ENCODE data around the gene SNAPC2.
A peak's percentile ranks its signal among the peaks of the same experiment; 100 is the strongest.

The SNAPC2 gene

DNA sequence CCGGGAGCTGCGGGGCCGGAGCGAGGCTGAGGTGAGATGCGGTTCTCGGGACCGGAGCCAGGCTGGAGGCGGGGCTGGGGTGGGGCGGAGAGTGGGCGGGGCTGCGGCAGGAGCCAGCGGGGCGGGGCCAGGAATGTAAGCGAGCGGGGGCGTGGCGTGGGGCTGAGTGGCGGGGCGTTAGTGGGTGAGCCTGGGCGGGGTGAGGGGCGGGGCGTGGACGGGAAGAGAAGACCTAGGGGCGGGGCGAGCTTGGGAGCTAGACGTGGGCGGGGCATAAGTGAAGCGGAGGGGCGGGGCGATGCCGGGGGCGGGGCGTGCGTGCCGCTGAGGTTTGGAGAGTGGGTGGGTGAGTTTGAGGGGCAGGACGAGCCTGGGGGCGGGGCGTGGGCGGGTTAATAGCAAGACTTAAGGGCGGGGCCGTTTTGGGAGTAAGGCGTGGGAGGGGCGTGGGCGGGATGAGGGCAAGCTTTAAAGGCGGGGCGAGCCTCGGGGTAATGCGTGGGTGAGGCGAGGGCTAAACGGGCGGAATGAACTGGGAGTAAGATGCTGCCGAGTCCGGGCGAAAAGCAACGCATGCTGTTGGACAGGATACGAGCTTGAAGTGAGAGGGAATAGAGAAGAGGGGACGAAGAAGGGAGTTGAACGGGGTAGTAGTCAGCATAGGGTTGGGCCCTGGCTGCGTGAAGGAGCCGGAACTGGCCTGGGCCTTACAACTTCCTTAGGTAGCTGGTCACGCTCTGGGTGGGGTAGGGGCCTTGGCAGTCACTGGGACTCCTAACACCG, 572 bp downstream of the SNAPC2 start:
- peak overlapping the region; percentile 79 for H3K4me3 Mint-ChIP-seq
- H3K4me1 Mint-ChIP-seq: peaks cover 30% of the 10 kb centered on the region
- no peaks in the 10 kb centered on the region for H3K36me3 Mint-ChIP-seq (ENCODE audit: low read depth)
- peaks cover 24% of the 10 kb centered on the region for H3K27me3 Mint-ChIP-seq
- ATAC-seq (peak; percentile 33), DNase-seq (peak; percentile 99)
- no peaks in the 10 kb centered on the region for H3K9me3 Mint-ChIP-seq
- H3K27ac Mint-ChIP-seq: peak overlapping the region; percentile 87

DNA sequence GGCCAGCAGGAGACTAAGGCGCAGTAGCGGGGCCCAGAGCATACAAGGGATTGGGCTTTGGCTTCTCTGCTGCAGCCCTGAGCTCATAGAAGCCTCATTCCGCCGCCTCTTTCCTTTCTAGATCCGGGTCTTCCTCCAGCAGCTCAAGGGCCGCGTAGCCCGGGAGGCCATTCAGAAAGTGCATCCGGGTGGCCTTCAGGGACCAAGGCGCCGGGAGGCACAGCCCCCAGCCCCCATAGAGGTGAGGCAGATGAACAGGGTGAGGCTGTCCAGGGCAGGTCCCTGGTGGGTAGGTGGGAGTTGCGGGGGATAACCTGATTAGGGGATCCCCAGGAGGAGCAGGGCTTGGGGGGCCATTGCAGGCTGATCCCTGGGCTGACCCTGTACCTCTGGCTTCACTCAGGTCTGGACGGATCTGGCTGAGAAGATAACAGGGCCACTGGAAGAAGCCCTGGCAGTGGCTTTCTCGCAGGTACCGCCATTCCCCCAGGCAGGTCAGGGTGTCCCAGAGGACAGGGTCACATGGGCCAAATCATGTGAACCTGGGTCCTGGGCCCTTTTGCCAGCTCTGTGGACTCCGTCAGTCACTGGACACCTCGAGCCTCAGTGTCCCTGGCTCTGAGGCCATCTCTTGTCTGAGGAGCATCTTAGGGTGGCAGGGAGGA, 1.3 kb downstream of the SNAPC2 start:
- Mint-ChIP-seq H3K4me1 (peaks cover 29% of the 10 kb centered on the region), H3K36me3 (ENCODE audit: low read depth) (no peaks in the 10 kb centered on the region), H3K9me3 (no peaks in the 10 kb centered on the region), H3K27me3 (peaks cover 23% of the 10 kb centered on the region), H3K4me3 (peak overlapping the region; percentile 79), H3K27ac (no peak overlapping the region)
- DNase-seq: no peak
- no peak for ATAC-seq

DNA sequence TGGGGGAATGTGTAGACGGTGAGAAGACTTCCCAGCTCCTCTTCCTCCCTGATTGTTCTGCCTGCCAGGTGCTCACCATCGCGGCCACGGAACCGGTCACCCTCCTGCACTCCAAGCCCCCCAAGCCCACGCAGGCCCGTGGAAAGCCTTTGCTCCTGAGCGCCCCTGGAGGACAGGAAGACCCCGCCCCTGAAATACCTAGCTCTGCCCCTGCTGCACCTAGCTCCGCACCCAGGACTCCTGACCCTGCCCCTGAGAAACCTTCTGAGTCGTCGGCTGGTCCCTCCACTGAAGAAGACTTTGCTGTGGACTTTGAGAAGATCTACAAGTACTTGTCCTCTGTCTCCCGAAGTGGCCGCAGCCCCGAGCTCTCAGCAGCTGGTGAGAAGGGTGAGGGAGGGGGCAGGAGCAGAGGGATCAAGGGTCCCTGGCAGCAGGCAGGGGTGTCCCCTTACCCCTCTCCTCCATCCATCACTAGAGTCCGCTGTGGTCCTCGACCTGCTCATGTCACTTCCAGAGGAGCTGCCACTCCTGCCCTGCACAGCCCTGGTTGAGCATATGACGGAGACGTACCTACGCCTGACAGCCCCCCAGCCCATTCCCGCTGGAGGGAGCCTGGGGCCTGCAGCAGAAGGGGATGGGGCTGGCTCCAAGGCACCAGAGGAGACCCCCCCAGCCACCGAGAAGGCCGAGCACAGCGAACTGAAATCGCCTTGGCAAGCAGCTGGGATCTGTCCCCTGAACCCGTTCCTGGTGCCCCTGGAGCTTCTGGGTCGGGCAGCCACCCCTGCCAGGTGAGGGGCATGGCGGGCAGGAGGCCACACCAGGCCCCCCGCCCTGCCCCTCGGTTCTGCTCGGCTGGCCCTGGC, 2.1 kb downstream of the SNAPC2 start:
- H3K27me3 Mint-ChIP-seq: peaks cover 20% of the 10 kb centered on the region
- no peak for DNase-seq
- H3K27ac Mint-ChIP-seq: no peak overlapping the region
- no peaks in the 10 kb centered on the region for H3K36me3 Mint-ChIP-seq (ENCODE audit: low read depth)
- no peaks in the 10 kb centered on the region for H3K9me3 Mint-ChIP-seq
- peaks cover 29% of the 10 kb centered on the region for H3K4me1 Mint-ChIP-seq
- no peak for ATAC-seq
- H3K4me3 Mint-ChIP-seq: no peak overlapping the region

DNA sequence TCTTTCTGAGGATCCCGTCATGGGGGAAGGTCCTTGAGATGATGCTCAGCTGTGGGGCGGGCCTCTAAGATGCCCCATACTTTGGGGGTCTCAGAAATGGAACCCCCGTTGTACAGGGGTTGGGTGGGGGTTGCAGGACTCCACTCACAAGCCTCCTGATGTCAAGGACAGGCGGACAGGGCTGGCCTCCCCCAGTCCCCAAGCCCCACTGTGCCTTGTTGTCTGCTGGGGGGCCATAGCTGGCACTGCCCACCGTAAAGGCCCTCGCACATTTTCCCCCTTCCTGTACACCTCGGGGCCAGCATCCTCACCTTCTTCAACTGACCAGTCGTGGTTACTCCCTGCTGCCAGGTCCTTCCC, 2.7 kb downstream of the SNAPC2 start:
- no peak overlapping the region for H3K27ac Mint-ChIP-seq
- no peak overlapping the region for H3K4me3 Mint-ChIP-seq
- no peaks in the 10 kb centered on the region for H3K9me3 Mint-ChIP-seq
- DNase-seq (no peak), ATAC-seq (no peak)
- H3K4me1 Mint-ChIP-seq: peaks cover 29% of the 10 kb centered on the region
- H3K36me3 Mint-ChIP-seq (ENCODE audit: low read depth): no peaks in the 10 kb centered on the region
- H3K27me3 Mint-ChIP-seq: peaks cover 20% of the 10 kb centered on the region

DNA sequence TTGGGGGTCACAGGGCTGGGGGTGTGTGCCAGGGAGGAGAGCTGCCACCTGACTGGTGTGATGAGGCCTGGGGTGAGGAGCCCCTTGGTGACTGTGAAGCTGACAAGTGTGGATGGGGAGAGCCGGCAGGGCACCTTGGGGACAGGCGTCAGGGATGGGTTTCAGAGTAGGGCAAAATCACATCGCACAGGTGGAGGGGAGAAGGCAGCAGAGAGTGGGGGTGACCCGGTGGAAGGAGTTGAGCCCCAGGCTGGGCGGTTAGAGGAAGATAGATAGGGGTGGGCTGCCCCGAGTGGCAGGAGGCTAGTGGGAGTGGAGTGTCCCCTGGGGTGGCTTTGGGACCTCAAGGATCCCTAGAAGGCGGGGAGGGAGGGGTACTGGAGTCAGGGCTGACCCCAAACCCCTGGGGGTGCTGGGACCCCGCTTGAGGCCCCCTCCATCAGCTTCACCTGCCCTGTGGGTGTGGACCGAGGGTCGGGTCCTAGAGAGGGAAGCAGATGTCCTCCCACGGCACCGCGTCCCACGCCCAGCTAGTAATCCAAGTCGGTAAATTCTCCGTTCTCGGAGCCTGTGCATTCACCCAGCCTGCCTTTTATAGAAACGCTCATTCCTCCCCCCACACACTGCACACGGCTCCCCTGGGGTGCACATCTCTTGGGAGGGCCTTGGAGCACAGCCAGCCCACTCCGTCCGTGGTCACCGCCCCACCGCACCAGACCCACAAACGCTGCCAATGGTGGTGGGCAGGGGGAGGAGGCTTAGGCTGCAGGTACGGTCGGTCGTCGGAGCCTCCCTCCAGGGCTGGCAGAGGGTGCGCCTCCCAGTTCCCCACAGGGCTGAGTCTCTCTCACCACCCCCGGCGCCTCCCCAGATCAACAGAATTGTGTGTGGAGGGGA, 3.4 kb downstream of the SNAPC2 start:
- peaks cover 28% of the 10 kb centered on the region for H3K4me1 Mint-ChIP-seq
- no peak overlapping the region for H3K4me3 Mint-ChIP-seq
- DNase-seq: no peak

DNA sequence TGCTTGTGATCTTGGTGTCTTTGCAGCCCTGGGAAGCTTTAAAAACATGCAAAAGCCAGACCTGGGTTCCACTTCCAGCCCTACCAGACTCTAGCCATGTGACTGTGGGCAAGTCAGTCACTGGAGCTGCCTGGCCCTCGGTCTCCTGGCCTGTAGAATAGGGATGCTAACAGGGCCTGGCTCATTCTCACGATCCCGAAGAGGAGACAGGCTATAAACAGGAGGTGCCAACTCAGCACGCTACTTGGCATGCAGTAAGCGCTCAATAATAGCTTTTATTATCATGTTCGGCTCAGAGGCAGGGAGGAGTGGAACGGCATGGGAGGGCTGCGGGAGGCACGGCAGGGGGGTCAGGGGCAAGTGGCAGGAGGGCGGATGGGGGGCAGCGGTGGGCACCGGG, 4.1 kb downstream of the SNAPC2 start:
- peaks cover 7% of the 10 kb centered on the region for H3K36me3 Mint-ChIP-seq (ENCODE audit: low read depth)
- H3K4me1 Mint-ChIP-seq: peaks cover 35% of the 10 kb centered on the region
- peaks cover 9% of the 10 kb centered on the region for H3K27me3 Mint-ChIP-seq

More for the DNA sequence above, 3.4 kb downstream of the SNAPC2 start:
- Mint-ChIP-seq H3K27me3 (peaks cover 13% of the 10 kb centered on the region), H3K9me3 (no peaks in the 10 kb centered on the region), H3K36me3 (ENCODE audit: low read depth) (peaks cover 1% of the 10 kb centered on the region), H3K27ac (no peak overlapping the region)
- ATAC-seq: no peak

DNA sequence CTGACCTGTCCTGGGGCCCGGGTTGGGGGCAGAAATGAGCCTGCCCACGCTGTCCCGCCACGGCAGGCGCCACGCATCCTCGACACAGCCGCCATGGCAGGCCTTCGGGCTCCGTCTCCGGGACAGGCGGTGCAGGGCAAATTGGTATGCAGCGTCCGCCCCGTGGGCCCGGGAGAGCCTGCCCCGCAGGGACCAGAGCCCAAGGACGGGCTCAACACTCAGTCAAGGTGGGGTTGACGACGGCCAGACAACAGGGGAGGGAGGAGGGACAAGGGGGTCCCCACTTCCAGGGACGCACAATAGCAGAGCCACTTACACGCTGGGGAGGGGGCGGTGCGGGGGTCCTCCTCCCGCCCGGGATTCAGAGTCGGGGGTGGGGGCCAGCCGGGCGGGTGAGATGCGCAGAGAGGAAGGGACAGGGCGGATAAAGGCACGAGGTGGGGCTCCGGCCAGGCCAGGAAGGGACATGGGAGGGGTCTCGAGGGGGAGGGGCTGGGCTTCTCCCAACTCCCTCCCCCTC, 4.6 kb downstream of the SNAPC2 start:
- no peak for ATAC-seq
- H3K27ac Mint-ChIP-seq: no peak overlapping the region
- no peaks in the 10 kb centered on the region for H3K9me3 Mint-ChIP-seq

More for the DNA sequence above, 4.1 kb downstream of the SNAPC2 start:
- ATAC-seq (no peak), DNase-seq (no peak)
- H3K9me3 Mint-ChIP-seq: no peaks in the 10 kb centered on the region
- H3K4me3 Mint-ChIP-seq: peak overlapping the region; percentile 46
- no peak overlapping the region for H3K27ac Mint-ChIP-seq

DNA sequence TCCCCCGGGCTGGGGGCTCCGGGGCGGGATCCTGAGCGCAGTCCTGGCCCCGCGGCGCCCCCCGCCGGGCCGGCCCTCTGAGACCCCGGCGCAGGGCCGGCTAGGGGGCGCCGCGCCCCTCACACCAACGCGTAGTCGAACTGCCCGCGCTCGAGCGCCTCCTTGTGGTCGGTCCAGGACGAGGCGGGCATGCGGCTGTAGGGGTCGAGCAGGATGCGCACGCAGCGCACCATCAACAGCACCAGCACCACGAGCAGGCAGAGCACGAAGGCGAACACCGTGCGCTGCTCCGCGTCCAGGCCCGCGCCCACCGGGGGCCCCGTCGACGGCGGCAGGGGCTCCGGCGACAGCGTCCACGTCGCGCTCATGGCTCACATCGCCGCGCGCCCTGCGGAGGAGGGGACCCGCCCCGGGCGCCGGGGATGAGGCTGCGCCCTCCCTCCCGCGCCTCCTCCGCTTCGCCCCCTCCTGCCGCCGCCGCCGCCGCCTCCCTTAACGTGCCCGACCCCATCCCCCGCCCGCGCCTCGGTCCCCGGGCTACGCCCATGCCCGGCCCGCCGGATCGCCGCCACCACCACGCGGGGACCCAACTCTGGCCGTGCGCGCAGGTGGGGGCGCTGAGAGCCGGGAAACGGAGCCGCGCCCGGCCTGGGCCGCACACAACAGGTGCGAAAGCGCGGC, 5.2 kb downstream of the SNAPC2 start:
- Mint-ChIP-seq H3K4me1 (peaks cover 35% of the 10 kb centered on the region), H3K36me3 (ENCODE audit: low read depth) (peaks cover 7% of the 10 kb centered on the region), H3K9me3 (no peaks in the 10 kb centered on the region), H3K4me3 (peak overlapping the region; percentile 73), H3K27ac (peak overlapping the region; percentile 83), H3K27me3 (peaks cover 2% of the 10 kb centered on the region)
- ATAC-seq: peak; percentile 53
- peak; percentile 88 for DNase-seq

More for the DNA sequence above, 4.6 kb downstream of the SNAPC2 start:
- H3K27me3 Mint-ChIP-seq: peaks cover 6% of the 10 kb centered on the region
- no peak for DNase-seq
- no peak overlapping the region for H3K4me3 Mint-ChIP-seq
- H3K36me3 Mint-ChIP-seq (ENCODE audit: low read depth): peaks cover 7% of the 10 kb centered on the region
- peaks cover 36% of the 10 kb centered on the region for H3K4me1 Mint-ChIP-seq

DNA sequence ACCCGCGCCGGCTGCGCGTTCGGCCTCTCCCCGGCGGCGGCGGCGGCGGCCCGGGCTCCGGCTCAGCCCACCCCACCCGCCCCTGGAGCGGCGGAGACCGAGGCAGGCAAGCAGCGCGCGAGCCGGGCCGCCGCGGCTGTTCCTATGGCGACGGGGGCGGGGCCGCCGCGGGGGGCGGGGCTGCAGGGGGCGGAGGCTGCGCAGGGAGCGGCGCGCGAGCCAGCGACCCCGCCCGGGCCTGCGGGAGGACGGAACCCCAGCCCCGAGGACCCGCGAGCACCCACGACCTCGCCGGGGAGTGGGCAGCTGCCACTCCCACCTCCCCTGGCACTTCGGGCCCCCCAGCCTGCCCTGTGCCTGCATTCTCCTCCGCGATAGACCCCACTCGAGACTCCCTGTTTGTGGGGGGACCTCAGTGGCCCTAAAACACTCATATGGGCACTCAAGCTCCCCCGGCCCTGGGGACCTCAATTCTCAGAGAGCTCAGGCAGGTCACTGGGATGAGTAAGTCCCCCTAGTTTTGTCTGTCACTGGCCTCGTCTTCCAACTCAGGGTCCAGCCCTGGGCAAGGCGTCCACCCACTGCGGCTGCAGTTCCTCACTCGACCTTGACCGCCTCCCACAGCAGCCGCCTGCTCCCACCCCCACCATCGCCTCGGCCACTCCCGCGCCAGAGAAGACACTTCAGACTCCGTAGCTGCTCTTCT, 6.0 kb downstream of the SNAPC2 start, which contains the start of gene CTXN1:
TSS of gene CTXN1 (minus strand) at position 115 of the 706 bp plus-strand sequence. CDS start 597 bp downstream, outside the sequence.
- DNase-seq: peak; percentile 82
- peaks cover 12% of the 10 kb centered on the region for H3K36me3 Mint-ChIP-seq (ENCODE audit: low read depth)
- peak within 1 kb of the TSS; percentile 83 for H3K27ac Mint-ChIP-seq
- peaks cover 34% of the 10 kb centered on the region for H3K4me1 Mint-ChIP-seq
- peak; percentile 37 for ATAC-seq
- H3K4me3 Mint-ChIP-seq: peak within 1 kb of the TSS; percentile 73
- peaks cover 2% of the 10 kb centered on the region for H3K27me3 Mint-ChIP-seq
- H3K9me3 Mint-ChIP-seq: no peaks in the 10 kb centered on the region

DNA sequence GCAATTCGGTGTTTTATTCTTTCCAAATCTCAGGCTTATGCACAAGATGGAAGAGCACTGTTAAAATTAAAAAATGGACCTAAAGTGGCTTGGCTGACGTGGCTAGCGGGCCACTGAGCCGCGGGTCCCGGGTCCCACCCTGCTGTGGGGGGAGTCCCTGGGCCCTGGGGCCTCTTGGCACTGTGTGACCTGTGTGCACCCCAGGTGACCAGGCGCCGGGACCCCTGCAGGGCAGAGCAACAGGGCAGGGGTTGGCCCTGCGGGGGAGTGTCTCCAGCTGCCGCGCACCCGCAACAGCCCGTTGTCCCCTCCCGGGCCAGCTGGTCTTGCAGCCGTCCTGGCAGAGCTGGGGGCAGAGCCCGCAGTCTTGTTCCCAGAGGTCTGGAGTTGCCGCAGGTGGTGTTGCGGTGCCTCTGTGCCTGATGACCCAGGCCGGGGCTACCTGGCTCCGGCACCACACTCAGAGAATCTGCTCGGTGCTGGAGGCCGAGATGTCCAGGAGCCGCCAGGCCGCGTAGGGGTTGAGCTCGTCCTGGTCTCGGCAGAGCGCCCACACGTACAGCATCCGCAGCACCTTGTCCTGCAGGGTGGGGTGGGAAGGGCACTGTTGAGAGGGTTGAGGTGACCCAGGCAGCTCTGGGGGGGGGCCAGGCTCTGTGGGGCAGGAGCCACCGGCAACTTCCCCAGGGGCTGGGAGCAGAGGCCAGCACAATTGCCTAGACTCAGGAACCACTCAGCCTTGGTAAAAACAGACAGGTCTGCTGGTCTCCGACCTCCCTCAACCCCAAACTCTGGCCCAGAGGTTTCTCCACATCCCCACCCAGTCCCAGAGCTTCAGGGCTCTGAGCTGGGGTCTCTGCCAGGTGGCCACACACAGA, 6.8 kb downstream of the SNAPC2 start:
- Mint-ChIP-seq H3K9me3 (no peaks in the 10 kb centered on the region), H3K36me3 (ENCODE audit: low read depth) (peaks cover 12% of the 10 kb centered on the region), H3K27me3 (peaks cover 2% of the 10 kb centered on the region), H3K4me3 (peak overlapping the region; percentile 45), H3K4me1 (peaks cover 34% of the 10 kb centered on the region), H3K27ac (peak overlapping the region; percentile 46)
- DNase-seq (no peak), ATAC-seq (no peak)

DNA sequence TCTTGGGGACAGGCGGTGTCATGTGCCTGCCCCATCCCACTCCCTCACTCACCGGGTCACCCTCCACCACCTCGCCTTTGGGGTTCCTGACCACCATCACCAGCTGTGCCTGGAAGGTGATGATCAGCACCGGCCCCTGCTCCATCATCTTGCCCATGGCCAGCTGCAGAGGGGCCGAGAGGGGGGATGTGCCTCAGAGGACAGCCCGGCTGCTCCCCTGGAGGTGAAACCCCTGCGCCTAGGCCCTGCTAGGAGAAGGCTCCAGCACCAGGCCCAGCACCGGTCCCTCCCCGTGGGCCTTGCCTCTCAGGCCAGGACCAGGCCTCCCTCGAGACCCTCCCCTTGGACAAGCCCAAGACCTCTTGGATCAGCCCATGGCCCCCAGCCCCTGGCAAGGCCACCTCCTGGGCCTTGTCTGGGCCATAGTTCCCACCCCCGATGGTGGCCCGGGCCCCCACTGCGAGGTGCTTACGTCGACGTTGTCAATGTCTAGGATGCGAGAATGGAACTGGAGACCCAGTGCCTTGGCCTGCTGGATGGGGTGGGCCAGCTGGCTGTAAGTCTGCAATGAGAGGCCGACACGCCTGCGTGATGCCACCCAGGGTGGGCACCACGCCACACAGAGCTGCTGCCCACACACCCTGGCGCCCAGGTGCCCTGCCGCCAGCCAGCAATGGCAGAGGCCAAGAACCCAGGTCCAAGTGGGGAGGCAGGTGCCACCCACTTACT, 7.6 kb downstream of the SNAPC2 start:
- no peaks in the 10 kb centered on the region for H3K9me3 Mint-ChIP-seq
- H3K4me3 Mint-ChIP-seq: no peak overlapping the region

More for the DNA sequence above, 7.6 kb downstream of the SNAPC2 start:
- H3K36me3 Mint-ChIP-seq (ENCODE audit: low read depth): peaks cover 12% of the 10 kb centered on the region
- no peak for ATAC-seq
- no peak for DNase-seq
- peaks cover 31% of the 10 kb centered on the region for H3K4me1 Mint-ChIP-seq
- no peak overlapping the region for H3K27ac Mint-ChIP-seq
- H3K27me3 Mint-ChIP-seq: peaks cover 2% of the 10 kb centered on the region
